SU-DHL-6 (cell line): Measurements from ENCODE around the gene ACVR1C.

Experiments
- CTCF ChIP-seq: fragments of 200-600 bp; sonication (generic); IDR thresholded peaks from one replicate; pipeline ENCODE4 v1.5.1; 2017; ENCODE audit warnings: antibody characterized with exemption, mild to moderate bottlenecking, low read length, moderate library complexity; ENCODE audit not compliant: insufficient read depth, poor library complexity, severe bottlenecking
- EZH2phosphoT487 ChIP-seq: fragments of 200-600 bp; sonication (generic), shearing (Covaris generic); conservative IDR thresholded peaks from 2 replicates; pipeline ENCODE4 v1.6.1; 2018; ENCODE audit warnings: mild to moderate bottlenecking, antibody characterized with exemption, low read length, moderate library complexity, mixed read lengths

- TF ChIP-seq CTCF (no peak), EZH2phosphoT487 (no peak)
Observed at GRCh38 chr2:157557770-157558169, 70.9 kb downstream of the ACVR1C start.
